Pancreas (tissue), 10 donors: Measurements from ENCODE around the gene SYNJ2. TPM values are rescaled to one million over a fixed set of nuclear protein-coding genes. Genes with fewer than 3 reads are reported as not detected.
A peak's percentile ranks its signal among the peaks of the same experiment; 100 is the strongest.
"Not testable (repeated sequence)": the region's sequence is repeated elsewhere in the genome, so short reads cannot be mapped to it uniquely, and the experiment has no call there.

Experiments
- ATAC-seq, 4 donors: fragments of 200-7000 bp; cut with Tn5 transposase; one replicate each; pipeline versions ENCODE4 v1.8.0 to v1.9.1; 2020; ENCODE audit warnings: mild to moderate bottlenecking in 4 of 4, moderate library complexity in 4 of 4
- DNase-seq, 6 donors: peaks; one replicate each; pipeline ENCODE4 v3.0.0-alpha.2; 2020
- FAIRE-seq: peaks from 2 replicates; lab custom pipeline; 2012; peaks lifted over from hg19 to GRCh38; lab: Jason Lieb, UNC
- H3K27ac ChIP-seq, 4 donors: fragments of 200-600 bp; sonication (generic); 1 replicate in 3 of 4; 2 replicates in 1 of 4; pipeline versions ENCODE4 v1.5.0 to v1.8.0; 2020
- H3K27me3 ChIP-seq, 4 donors: fragments of 200-600 bp; one replicate each; pipeline ENCODE4 v1.8.0; 2021
- H3K36me3 ChIP-seq, 3 donors: fragments of 200-600 bp; sonication (generic) in 1 of 3; one replicate each; pipeline versions ENCODE4 v1.5.0 to v1.8.0; 2020 to 2021
- H3K4me1 ChIP-seq, 3 donors: fragments of 200-600 bp; one replicate each; pipeline ENCODE4 v1.8.0; 2021
- H3K4me3 ChIP-seq, 4 donors: fragments of 200-600 bp; sonication (generic) in 2 of 4; one replicate each; pipeline versions ENCODE4 v1.5.0 to v1.8.0; 2020 to 2021
- H3K9me3 ChIP-seq, 4 donors: fragments of 200-600 bp; one replicate each; pipeline ENCODE4 v1.8.0; 2021
- CTCF ChIP-seq, 4 donors: fragments of 200-600 bp; sonication (generic) in 3 of 4; IDR thresholded peaks; one replicate each; pipeline versions ENCODE4 v1.5.0 to v1.8.0; 2021; ENCODE audit warnings: antibody characterized with exemption in 4 of 4
- WGBS, 2 donors: extraction: QIAGEN DNeasy Blood & Tissue Kit; methylation state at CpG; one replicate each; pipeline ENCODE4 v1.1.7; 2013; 5-methylcytosine and 5-hydroxymethylcytosine counted together
- intact Hi-C, 3 donors: fragments of 100-400 bp; cut with DNase I; formaldehyde crosslinking; loops; one replicate each; pipeline versions ENCODE4 v1.11.1 to v1.14.2; 2022
- polyA plus RNA-seq, 2 donors: library from polyadenylated mRNA; stranded (reverse); fragments of 200-250 nt; gene quantifications; one replicate each; pipeline ENCODE4 v1.2.3, GENCODE V29; 2013
- total RNA-seq, 6 donors: library from RNA; stranded (reverse); fragmentation: NEBNext Ultra II Directional in 4 of 6; extraction: Animal tissue kit (Norgen Biotek cat#: 25700) in 4 of 6; gene quantifications; one replicate each; pipeline versions ENCODE4 v1.2.1 to v1.2.4, GENCODE V29; 2021 to 2023
- donor health status: healthy with polysubstance abuse.
- donor health status: DM: no; HTN: no; CAD: no; lungs with moderate emphysema.
- donor health status: DM: no; HTN: no; CAD: no.
- donor health status: control.
- donor health status: control.
- donor health status: Bipolar disorder and iron deficiency.
- donor health status: DM: yes; HTN: yes; CAD: no.
- donor health status: DM: no; HTN: no; CAD: no.
- donor health status: DM: no; HTN: no; CAD: no.
- donor health status: DM: yes; HTN: yes; CAD: no.

Gene SYNJ2
- total and polyA plus RNA-seq, 8 donors: 7.9 to 17.1 (median 9.9) TPM

- peaks cover 0 to 36% (median 0%) of the 10 kb centered on the region in 3 donors for H3K36me3 ChIP-seq
- no peak for ATAC-seq
- no peak overlapping the region for H3K27ac ChIP-seq
- 92 to 93% methylated on average over 14 of the region's 14 CpGs for WGBS, 2 donors
- no peak for DNase-seq
- no peak overlapping the region for H3K4me3 ChIP-seq
- peaks cover 0 to 1% (median 0%) of the 10 kb centered on the region in 3 donors for H3K4me1 ChIP-seq
- TF ChIP-seq CTCF (IDR thresholded peaks at IDR 0.05): no peak
- no peaks in the 10 kb centered on the region for H3K9me3 ChIP-seq
- no peaks in the 10 kb centered on the region for H3K27me3 ChIP-seq
- intact Hi-C loops: no loop called here
- no peak for FAIRE-seq
Observed at GRCh38 chr6:157944983-157945931, 36.4 kb upstream of the SYNJ2 start.

GRCh38 chr6:157946053-157946617, 35.5 kb upstream of the SYNJ2 start:
- DNase-seq (no peak), ATAC-seq (no peak), FAIRE-seq (no peak)
- no peaks in the 10 kb centered on the region for H3K4me1 ChIP-seq
- TF ChIP-seq CTCF (IDR thresholded peaks at IDR 0.05): no peak
- H3K36me3 ChIP-seq: peaks cover 0 to 29% (median 0%) of the 10 kb centered on the region in 3 donors
- 90 to 94% methylated on average over 6 of the region's 6 CpGs for WGBS, 2 donors
- no peaks in the 10 kb centered on the region for H3K27me3 ChIP-seq
- no peaks in the 10 kb centered on the region for H3K9me3 ChIP-seq
- intact Hi-C loops: no loop called here
- H3K27ac ChIP-seq: no peak overlapping the region
- no peak overlapping the region for H3K4me3 ChIP-seq

GRCh38 chr6:157946865-157947532, 34.7 kb upstream of the SYNJ2 start:
- Histone ChIP-seq H3K9me3 (no peaks in the 10 kb centered on the region), H3K36me3 (peaks cover 0 to 20% (median 0%) of the 10 kb centered on the region in 3 donors), H3K27ac (no peak overlapping the region), H3K27me3 (no peaks in the 10 kb centered on the region), H3K4me3 (no peak overlapping the region), H3K4me1 (no peaks in the 10 kb centered on the region)
- ATAC-seq: peak in 3 of 4 donors; percentile 42 to 64 (median 51)
- intact Hi-C loops: no loop called here
- no peak for TF ChIP-seq CTCF (IDR thresholded peaks at IDR 0.05)
- DNase-seq: no peak
- no peak for FAIRE-seq
- WGBS, 2 donors: 69 to 72% methylated on average over 5 of the region's 5 CpGs

GRCh38 chr6:157950899-157951298, 30.8 kb upstream of the SYNJ2 start:
- FAIRE-seq, intact Hi-C loops: not testable (repeated sequence)

GRCh38 chr6:157951828-157952227, 29.8 kb upstream of the SYNJ2 start:
- ATAC-seq (no peak), FAIRE-seq (no peak), DNase-seq (no peak)
- Histone ChIP-seq H3K9me3 (no peaks in the 10 kb centered on the region), H3K27ac (no peak overlapping the region), H3K27me3 (no peaks in the 10 kb centered on the region), H3K4me1 (peaks cover 0 to 7% (median 0%) of the 10 kb centered on the region in 3 donors), H3K36me3 (no peaks in the 10 kb centered on the region), H3K4me3 (no peak overlapping the region)
- 54 to 60% methylated on average over 9 of the region's 9 CpGs for WGBS, 2 donors
- TF ChIP-seq CTCF (IDR thresholded peaks at IDR 0.05): no peak
- intact Hi-C loops: no loop called here

More at GRCh38 chr6:157950899-157951298, 30.8 kb upstream of the SYNJ2 start:
- DNase-seq, H3K9me3 ChIP-seq, H3K27me3 ChIP-seq, H3K27ac ChIP-seq, H3K4me1 ChIP-seq, H3K36me3 ChIP-seq, H3K4me3 ChIP-seq, ATAC-seq: not testable (repeated sequence)
- WGBS, 2 donors: 83 to 89% methylated on average over 1 of the region's 1 CpG
